ENCODE measurements around the gene RNASEH2A. TPM values are rescaled to one million over a fixed set of nuclear protein-coding genes. Genes with fewer than 3 reads are reported as not detected.
"Not testable (repeated sequence)": the region's sequence is repeated elsewhere in the genome, so short reads cannot be mapped to it uniquely, and the experiment has no call there.

Gene RNASEH2A
- total RNA-seq, 2 donors from 2014 or later, result 8.8 to 44.8 TPM

DNA sequence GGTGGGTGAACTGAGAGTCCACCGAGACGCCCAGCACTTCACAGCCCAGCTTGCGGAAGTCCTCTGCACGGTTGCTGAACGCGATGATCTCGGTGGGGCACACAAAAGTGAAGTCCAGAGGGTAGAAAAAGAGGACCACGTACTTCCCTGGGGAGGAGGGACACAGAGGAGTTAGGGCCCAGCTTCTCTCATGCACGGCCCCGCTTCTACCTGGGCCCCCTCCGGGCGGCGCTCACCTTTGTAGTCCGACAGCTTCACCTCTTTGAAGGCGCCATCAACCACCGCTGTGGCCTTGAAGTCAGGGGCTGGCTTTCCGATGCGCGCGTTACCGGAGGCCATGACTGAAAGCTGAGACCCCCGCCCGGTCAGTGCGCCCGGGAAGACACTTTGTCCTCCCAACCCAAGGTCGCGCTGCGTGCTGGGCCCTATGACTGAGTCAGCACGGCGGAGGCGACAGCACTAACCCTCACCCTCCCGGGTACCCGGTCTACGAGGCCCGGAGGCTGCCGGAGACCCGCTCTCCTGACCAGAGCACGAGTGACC, 5.4 kb upstream of the RNASEH2A start:
- intact Hi-C loops (cut with DNase I), result no loop called here
- peak; percentile 44 for DNase-seq
- TF ChIP-seq, protein P1, sequence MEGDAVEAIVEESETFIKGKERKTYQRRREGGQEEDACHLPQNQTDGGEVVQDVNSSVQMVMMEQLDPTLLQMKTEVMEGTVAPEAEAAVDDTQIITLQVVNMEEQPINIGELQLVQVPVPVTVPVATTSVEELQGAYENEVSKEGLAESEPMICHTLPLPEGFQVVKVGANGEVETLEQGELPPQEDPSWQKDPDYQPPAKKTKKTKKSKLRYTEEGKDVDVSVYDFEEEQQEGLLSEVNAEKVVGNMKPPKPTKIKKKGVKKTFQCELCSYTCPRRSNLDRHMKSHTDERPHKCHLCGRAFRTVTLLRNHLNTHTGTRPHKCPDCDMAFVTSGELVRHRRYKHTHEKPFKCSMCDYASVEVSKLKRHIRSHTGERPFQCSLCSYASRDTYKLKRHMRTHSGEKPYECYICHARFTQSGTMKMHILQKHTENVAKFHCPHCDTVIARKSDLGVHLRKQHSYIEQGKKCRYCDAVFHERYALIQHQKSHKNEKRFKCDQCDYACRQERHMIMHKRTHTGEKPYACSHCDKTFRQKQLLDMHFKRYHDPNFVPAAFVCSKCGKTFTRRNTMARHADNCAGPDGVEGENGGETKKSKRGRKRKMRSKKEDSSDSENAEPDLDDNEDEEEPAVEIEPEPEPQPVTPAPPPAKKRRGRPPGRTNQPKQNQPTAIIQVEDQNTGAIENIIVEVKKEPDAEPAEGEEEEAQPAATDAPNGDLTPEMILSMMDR (IDR thresholded peaks at IDR 0.05), result no peak
- no peaks in the 10 kb centered on the region for H3K27me3 ChIP-seq
- H3K27ac ChIP-seq, result peak overlapping the region; percentile 48
- H3K4me3 ChIP-seq, result peak overlapping the region; percentile 68
- H3K9me3 ChIP-seq, result no peaks in the 10 kb centered on the region
- peak overlapping the region; percentile 92 to 99 for H3K9ac ChIP-seq (ENCODE audit: low read depth in 2 of 2, low read length in 2 of 2)
- peaks cover 4% of the 10 kb centered on the region for H3K4me1 ChIP-seq
- H3K36me3 ChIP-seq, result no peaks in the 10 kb centered on the region

DNA sequence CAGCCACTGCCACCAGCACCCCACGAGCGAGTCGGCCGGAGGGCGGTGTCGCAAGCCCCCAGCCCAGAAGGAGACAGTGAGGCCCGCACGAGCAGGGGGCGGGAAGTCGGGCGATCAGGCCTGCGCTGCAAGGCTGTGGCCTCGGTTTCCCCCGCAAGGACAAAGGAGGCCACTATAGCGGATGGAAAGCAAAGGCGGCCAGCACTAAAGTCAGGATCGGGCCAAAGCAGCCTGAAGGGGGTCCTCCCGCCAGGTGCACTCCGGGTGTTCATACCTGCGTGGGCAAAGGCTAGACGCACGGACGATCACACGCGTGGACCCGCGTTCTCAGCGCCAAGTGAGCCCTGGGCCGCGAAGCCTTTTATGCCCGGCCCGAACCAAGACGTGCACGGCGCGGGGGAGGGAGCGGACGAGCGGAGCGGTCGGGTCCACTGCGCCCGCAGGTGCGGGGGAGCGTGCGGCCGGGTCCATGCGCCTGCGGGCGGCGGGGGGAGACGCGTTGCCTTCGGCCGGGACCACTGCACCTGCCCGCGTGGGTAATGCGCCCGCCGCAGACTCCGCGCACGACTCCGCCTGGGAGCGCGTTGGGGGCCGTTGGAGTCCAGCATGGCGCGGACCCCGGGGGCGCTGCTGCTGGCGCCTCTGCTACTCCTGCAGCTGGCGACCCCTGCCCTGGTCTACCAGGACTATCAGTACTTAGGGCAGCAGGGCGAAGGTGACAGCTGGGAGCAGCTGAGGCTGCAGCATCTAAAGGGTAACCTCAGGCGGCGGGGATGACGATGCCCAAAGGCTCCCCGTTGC, 4.7 kb upstream of the RNASEH2A start, which contains the start of the genes PRDX2 and THSD8:
PRDX2 (minus strand) TSS at position 335 of the 801 bp plus-strand sequence. CDS start 539 bp downstream, outside the sequence.
THSD8 (plus strand) TSS at position 604 of the 801 bp plus-strand sequence; CDS start at position 607, 3 bp downstream.
- no peaks in the 10 kb centered on the region for H3K9me3 ChIP-seq
- peak within 1 kb of the TSS; percentile 92 to 99 for H3K9ac ChIP-seq (ENCODE audit: low read depth in 2 of 2, low read length in 2 of 2)
- TF ChIP-seq, protein P1 (IDR thresholded peaks at IDR 0.05), result no peak
- H3K27ac ChIP-seq, result peak within 1 kb of the TSS; percentile 48
- DNase-seq, result peak; percentile 87
- H3K36me3 ChIP-seq, result no peaks in the 10 kb centered on the region
- H3K4me1 ChIP-seq, result peaks cover under 1% of the 10 kb centered on the region
- no peaks in the 10 kb centered on the region for H3K27me3 ChIP-seq
- peak within 1 kb of the TSS; percentile 68 for H3K4me3 ChIP-seq
- intact Hi-C loops (cut with DNase I), result no loop called here

DNA sequence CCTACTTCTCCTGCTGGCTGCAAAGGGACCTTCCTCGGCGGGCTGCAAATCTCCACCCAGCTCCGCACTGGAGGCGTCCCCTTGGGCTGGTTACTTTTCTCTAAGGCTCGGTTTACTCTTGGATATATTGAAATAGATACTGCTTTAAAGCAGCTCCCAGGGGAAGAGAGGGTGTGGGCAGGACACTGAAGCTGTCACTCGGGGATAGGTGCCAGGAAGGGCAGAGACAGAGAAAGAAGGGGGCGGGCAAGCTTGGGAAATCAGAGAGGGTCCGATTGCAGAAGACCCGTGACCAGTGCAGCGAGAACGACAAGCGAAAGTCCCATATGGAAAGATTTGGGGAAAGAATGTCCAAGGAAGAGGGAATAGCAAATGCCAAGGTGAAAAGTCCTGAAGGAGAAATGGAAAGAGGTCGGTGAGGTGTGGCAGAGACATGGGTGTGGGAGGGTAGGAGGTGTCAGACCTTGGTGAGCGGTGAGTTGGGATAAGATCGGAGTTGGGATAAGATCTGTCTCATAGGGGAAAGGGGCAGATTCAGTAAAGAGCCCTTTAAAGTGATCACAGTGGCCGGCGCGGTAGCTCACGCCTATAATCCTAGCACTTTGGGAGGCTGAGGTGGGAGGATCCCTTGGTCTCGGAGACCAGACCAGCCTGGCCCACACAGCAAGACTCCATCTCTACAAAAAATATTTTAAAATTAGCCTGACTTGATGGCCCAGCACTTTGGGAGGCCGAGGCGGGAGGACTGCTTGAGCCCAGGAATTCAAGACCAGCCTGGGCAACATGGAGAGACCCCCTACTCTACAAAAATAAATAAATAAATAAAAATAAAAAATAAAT, 3.9 kb upstream of the RNASEH2A start:
- Histone ChIP-seq H3K9me3 (no peaks in the 10 kb centered on the region), H3K36me3 (no peaks in the 10 kb centered on the region), H3K4me1 (peaks cover 7% of the 10 kb centered on the region), H3K4me3 (peak overlapping the region; percentile 68), H3K27ac (peak overlapping the region; percentile 48), H3K27me3 (no peaks in the 10 kb centered on the region), H3K9ac (ENCODE audit: low read depth in 2 of 2, low read length in 2 of 2) (peak overlapping the region; percentile 92 to 99)
- intact Hi-C loops (cut with DNase I), result no loop called here
- TF ChIP-seq, protein P1 (IDR thresholded peaks at IDR 0.05), result no peak
- DNase-seq, result peak; percentile 57

DNA sequence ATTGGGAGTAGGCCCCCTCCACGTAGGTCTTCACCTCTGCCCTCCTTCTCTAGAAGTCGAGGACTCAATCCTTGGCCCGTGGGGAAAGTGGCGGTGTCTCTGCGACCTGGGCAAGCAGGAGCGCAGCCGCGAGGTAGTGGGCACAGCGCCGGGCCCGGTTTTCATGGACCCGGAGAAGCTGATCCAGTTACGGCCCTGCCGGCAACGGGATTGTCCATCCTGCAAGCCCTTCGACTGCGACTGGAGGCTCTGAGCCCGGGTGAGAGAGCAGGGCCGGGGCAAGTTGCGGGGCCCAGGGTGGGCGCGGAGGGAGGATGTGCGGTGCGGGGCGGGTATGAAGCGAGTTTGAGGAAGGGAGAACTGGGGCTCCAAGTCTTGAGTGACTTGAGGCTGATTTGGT, 2.3 kb upstream of the RNASEH2A start:
- H3K27me3 ChIP-seq, result no peaks in the 10 kb centered on the region
- TF ChIP-seq, protein P1 (IDR thresholded peaks at IDR 0.05), result no peak
- no peaks in the 10 kb centered on the region for H3K9me3 ChIP-seq
- DNase-seq, result no peak
- H3K4me1 ChIP-seq, result peaks cover 7% of the 10 kb centered on the region
- no peak overlapping the region for H3K4me3 ChIP-seq
- no peaks in the 10 kb centered on the region for H3K36me3 ChIP-seq
- H3K27ac ChIP-seq, result no peak overlapping the region
- intact Hi-C loops (cut with DNase I), result no loop called here
- no peak overlapping the region for H3K9ac ChIP-seq (ENCODE audit: low read depth in 2 of 2, low read length in 2 of 2)

DNA sequence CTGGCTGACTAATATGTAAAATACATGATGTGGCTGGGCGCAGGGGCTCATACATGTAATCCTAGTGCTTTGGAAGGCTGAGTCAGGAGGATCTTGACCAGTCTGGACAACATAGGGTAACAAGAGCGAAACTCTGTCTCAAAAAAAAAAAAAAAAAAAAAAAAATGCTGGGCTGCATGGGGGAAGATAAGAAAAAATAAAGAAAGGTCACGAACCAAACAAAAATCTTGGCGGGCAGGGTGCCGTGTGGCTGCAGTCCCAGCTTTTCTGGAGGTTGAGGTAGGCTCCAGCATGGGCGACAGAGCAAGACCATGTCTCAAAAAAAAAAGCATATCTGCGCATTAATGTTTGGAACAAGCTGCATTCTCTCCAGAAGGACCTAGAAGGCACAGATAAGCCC, 8.7 kb downstream of the RNASEH2A start:
- H3K27me3 ChIP-seq, result no peaks in the 10 kb centered on the region
- no peaks in the 10 kb centered on the region for H3K4me1 ChIP-seq
- H3K27ac ChIP-seq, result no peak overlapping the region
- DNase-seq, result no peak
- H3K9ac ChIP-seq (ENCODE audit: low read depth in 2 of 2, low read length in 2 of 2), result no peak overlapping the region
- TF ChIP-seq, protein P1 (IDR thresholded peaks at IDR 0.05), result no peak
- H3K36me3 ChIP-seq, result no peaks in the 10 kb centered on the region
- H3K4me3 ChIP-seq, result no peak overlapping the region
- intact Hi-C loops (cut with DNase I), result no loop called here
- H3K9me3 ChIP-seq, result no peaks in the 10 kb centered on the region

DNA sequence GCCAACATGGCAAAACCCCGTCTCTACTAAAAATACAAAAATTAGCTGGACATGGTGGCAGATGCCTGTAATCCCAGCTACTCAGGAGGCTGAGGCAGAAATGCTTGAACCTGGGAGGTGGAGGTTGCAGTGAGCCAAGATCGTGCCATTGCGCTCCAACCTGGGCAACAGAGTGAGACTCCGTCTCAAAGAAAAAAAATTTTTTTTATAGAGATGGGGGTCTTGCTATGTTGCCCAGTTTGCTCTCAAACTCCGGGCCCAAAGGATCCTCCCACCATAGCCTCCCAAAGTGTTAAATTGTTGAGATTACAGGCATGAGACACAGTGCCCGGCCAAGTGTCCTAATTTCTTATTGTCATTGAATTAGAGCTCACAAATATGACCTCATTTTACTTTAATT, 10.8 kb downstream of the RNASEH2A start:
- H3K9ac ChIP-seq (ENCODE audit: low read depth in 2 of 2, low read length in 2 of 2); intact Hi-C loops (cut with DNase I); DNase-seq; H3K4me3 ChIP-seq; H3K27ac ChIP-seq; H3K4me1 ChIP-seq; H3K36me3 ChIP-seq; H3K27me3 ChIP-seq; H3K9me3 ChIP-seq: not testable (repeated sequence)

DNA sequence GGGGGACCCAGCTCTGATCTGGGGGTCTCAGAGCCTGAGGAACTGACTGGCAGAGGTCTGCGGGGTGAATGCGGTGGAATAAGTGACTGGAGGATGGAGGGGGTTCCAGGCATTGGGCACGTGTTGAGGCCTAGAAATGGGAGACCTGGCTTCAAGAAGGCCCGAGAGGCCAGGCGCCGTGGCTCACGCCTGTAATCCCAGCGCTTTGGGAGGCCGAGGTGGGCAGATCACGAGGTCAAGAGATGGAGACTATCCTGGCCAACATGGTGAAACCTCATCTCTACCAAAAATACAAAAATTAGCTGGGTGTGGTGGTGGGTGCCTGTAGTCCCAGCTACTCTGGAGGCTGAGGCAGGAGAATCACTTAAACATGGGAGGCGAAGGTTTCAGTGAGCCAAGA, 11.4 kb downstream of the RNASEH2A start:
- H3K4me3 ChIP-seq; DNase-seq; intact Hi-C loops (cut with DNase I); H3K9me3 ChIP-seq; H3K27me3 ChIP-seq; H3K36me3 ChIP-seq; H3K9ac ChIP-seq (ENCODE audit: low read depth in 2 of 2, low read length in 2 of 2); H3K27ac ChIP-seq; H3K4me1 ChIP-seq: not testable (repeated sequence)

All from colonic mucosa (tissue), 4 donors.